ENCODE measurements around the gene SKOR1.

The SKOR1 gene

GRCh38 chr15:67807141-67807540 is 18.2 kb upstream of the SKOR1 start:
- TF ChIP-seq, protein P1, sequence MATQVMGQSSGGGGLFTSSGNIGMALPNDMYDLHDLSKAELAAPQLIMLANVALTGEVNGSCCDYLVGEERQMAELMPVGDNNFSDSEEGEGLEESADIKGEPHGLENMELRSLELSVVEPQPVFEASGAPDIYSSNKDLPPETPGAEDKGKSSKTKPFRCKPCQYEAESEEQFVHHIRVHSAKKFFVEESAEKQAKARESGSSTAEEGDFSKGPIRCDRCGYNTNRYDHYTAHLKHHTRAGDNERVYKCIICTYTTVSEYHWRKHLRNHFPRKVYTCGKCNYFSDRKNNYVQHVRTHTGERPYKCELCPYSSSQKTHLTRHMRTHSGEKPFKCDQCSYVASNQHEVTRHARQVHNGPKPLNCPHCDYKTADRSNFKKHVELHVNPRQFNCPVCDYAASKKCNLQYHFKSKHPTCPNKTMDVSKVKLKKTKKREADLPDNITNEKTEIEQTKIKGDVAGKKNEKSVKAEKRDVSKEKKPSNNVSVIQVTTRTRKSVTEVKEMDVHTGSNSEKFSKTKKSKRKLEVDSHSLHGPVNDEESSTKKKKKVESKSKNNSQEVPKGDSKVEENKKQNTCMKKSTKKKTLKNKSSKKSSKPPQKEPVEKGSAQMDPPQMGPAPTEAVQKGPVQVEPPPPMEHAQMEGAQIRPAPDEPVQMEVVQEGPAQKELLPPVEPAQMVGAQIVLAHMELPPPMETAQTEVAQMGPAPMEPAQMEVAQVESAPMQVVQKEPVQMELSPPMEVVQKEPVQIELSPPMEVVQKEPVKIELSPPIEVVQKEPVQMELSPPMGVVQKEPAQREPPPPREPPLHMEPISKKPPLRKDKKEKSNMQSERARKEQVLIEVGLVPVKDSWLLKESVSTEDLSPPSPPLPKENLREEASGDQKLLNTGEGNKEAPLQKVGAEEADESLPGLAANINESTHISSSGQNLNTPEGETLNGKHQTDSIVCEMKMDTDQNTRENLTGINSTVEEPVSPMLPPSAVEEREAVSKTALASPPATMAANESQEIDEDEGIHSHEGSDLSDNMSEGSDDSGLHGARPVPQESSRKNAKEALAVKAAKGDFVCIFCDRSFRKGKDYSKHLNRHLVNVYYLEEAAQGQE (IDR thresholded peaks at IDR 0.05; ENCODE audit: insufficient read depth in 1 of 2, low read depth in 2 of 2, low read length in 2 of 2) = no peak
- TF ChIP-seq FOXP2 (optimal IDR thresholded peaks at IDR 0.05; ENCODE audit: borderline replicate concordance, extremely low read depth, extremely low read length, insufficient read depth) = no peak
- no peak for TF ChIP-seq POLR2AphosphoS5 (IDR thresholded peaks at IDR 0.05; ENCODE audit: low read depth, low read length)
- no peak for TF ChIP-seq SIN3A (IDR thresholded peaks at IDR 0.05; ENCODE audit: borderline replicate concordance, insufficient read depth, low read length)
- TF ChIP-seq TAF1 (IDR thresholded peaks at IDR 0.05; ENCODE audit: borderline replicate concordance, insufficient read depth, low read length) = no peak

DNA sequence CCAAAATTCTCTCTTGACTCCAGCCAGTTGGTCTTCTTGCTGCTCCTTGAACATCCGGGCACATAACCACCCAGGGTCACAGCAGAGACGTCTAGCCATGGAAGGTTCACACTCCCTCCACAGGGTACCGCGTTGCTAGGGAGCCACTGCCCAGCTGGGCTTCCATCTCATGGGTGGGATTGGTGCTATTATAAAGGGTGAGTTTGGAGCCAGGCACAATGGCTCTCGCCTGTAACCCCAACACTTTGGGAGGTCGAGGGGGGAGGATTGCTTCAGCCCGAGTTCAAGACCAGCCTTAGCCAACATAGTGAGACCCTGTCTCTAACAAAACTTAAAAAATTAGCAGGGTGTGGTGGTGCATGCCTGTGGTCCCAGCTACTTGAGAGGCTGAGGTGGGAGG is 17.5 kb upstream of the SKOR1 start:
- TF ChIP-seq POLR2AphosphoS5 (IDR thresholded peaks at IDR 0.05; ENCODE audit: low read depth, low read length) (no peak), SIN3A (IDR thresholded peaks at IDR 0.05; ENCODE audit: borderline replicate concordance, insufficient read depth, low read length) (no peak), TAF1 (IDR thresholded peaks at IDR 0.05; ENCODE audit: borderline replicate concordance, insufficient read depth, low read length) (no peak), FOXP2 (optimal IDR thresholded peaks at IDR 0.05; ENCODE audit: borderline replicate concordance, extremely low read depth, extremely low read length, insufficient read depth) (no peak)
- TF ChIP-seq, protein P1 (IDR thresholded peaks at IDR 0.05; ENCODE audit: insufficient read depth in 1 of 2, low read depth in 2 of 2, low read length in 2 of 2) = no peak

GRCh38 chr15:67808821-67809220 is 16.5 kb upstream of the SKOR1 start:
- TF ChIP-seq, protein P1 (IDR thresholded peaks at IDR 0.05; ENCODE audit: insufficient read depth in 1 of 2, low read depth in 2 of 2, low read length in 2 of 2) = no peak
- TF ChIP-seq FOXP2 (optimal IDR thresholded peaks at IDR 0.05; ENCODE audit: borderline replicate concordance, extremely low read depth, extremely low read length, insufficient read depth) (no peak), SIN3A (IDR thresholded peaks at IDR 0.05; ENCODE audit: borderline replicate concordance, insufficient read depth, low read length) (no peak), TAF1 (IDR thresholded peaks at IDR 0.05; ENCODE audit: borderline replicate concordance, insufficient read depth, low read length) (no peak), POLR2AphosphoS5 (IDR thresholded peaks at IDR 0.05; ENCODE audit: low read depth, low read length) (no peak)

GRCh38 chr15:67809441-67809840 is 15.9 kb upstream of the SKOR1 start:
- TF ChIP-seq, protein P1 (IDR thresholded peaks at IDR 0.05; ENCODE audit: insufficient read depth in 1 of 2, low read depth in 2 of 2, low read length in 2 of 2) = no peak

DNA sequence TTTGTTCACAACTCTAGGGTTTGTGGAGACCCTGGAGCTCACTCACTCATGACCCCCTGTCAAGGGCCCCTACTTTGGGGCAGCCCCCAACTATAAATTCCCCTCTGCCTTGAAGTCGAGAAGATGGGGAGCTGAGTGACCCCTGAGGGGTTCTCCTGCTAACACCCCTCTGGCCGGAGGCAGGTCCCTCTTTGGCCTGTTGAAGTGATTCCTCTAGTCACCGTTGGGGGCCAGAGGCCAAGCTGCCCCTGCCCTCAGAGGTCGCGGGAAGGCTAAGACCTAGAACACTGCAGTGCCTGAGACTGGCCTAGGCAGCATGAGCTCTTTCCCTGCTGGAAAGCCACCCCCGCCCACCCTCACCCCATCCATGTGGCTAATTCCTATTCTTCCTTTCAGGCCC is 15.4 kb upstream of the SKOR1 start:
- TF ChIP-seq SIN3A (IDR thresholded peaks at IDR 0.05; ENCODE audit: borderline replicate concordance, insufficient read depth, low read length) (no peak), TAF1 (IDR thresholded peaks at IDR 0.05; ENCODE audit: borderline replicate concordance, insufficient read depth, low read length) (no peak), POLR2AphosphoS5 (IDR thresholded peaks at IDR 0.05; ENCODE audit: low read depth, low read length) (no peak), FOXP2 (optimal IDR thresholded peaks at IDR 0.05; ENCODE audit: borderline replicate concordance, extremely low read depth, extremely low read length, insufficient read depth) (no peak)
- TF ChIP-seq, protein P1 (IDR thresholded peaks at IDR 0.05; ENCODE audit: insufficient read depth in 1 of 2, low read depth in 2 of 2, low read length in 2 of 2) = no peak

Data from PFSK-1 (cell line).